DND-41 (cell line): ENCODE measurements around the gene SUPT6H.
A peak's percentile ranks its signal among the peaks of the same experiment; 100 is the strongest.

ENCODE experiments used
- ATAC-seq: fragments of 200-7000 bp; cut with Tn5 transposase; 3 replicates; pipeline ENCODE4 v1.9.1; 2021; ENCODE audit warnings: low read depth; ENCODE audit not compliant: insufficient read depth
- DNase-seq: peaks from one replicate; pipeline ENCODE4 v3.0.0-alpha.2; 2020
- H2AFZ ChIP-seq: 2 replicates; pipeline ENCODE4 v1.6.0; 2012; ENCODE audit warnings: low read depth, low read length
- H3K27ac ChIP-seq: 2 replicates; pipeline ENCODE4 v1.5.1; 2012; ENCODE audit warnings: low read length, inconsistent platforms
- H3K27me3 ChIP-seq: fragments of 200-600 bp; sonication (generic); 2 replicates; pipeline ENCODE4 v1.6.0; 2012; ENCODE audit warnings: low read length, mild to moderate bottlenecking, inconsistent platforms; ENCODE audit not compliant: insufficient read depth, poor library complexity
- H3K36me3 ChIP-seq: 2 replicates; pipeline ENCODE4 v1.5.1; 2012; ENCODE audit warnings: low read length, inconsistent platforms; ENCODE audit not compliant: insufficient read depth
- H3K4me1 ChIP-seq: 2 replicates; pipeline ENCODE4 v1.5.1; 2012; ENCODE audit warnings: mild to moderate bottlenecking, low read length; ENCODE audit not compliant: insufficient read depth
- H3K4me2 ChIP-seq: 2 replicates; pipeline ENCODE4 v1.6.0; 2012; ENCODE audit warnings: mild to moderate bottlenecking, moderate library complexity, low read length, inconsistent platforms; ENCODE audit not compliant: insufficient read depth
- H3K4me3 ChIP-seq, 2 experiments: fragments of 200-600 bp in 1 of 2; shearing (Covaris generic) in 1 of 2; 2 replicates each; pipeline ENCODE4 v1.5.1; 2012 to 2016; ENCODE audit warnings: inconsistent platforms in 2 of 2, low read length in 2 of 2, mild to moderate bottlenecking in 2 of 2, low read depth in 1 of 2, moderate library complexity in 1 of 2
- H3K79me2 ChIP-seq: 2 replicates; pipeline ENCODE4 v1.6.0; 2012; ENCODE audit warnings: low read length, inconsistent platforms; ENCODE audit not compliant: insufficient read depth
- H3K9ac ChIP-seq: 2 replicates; pipeline ENCODE4 v1.6.0; 2012; ENCODE audit warnings: low read depth, mild to moderate bottlenecking, inconsistent platforms, low read length, moderate library complexity
- H3K9me3 ChIP-seq: 2 replicates; pipeline ENCODE4 v1.5.1; 2012; ENCODE audit warnings: low read length, moderate library complexity, mild to moderate bottlenecking, inconsistent platforms; ENCODE audit not compliant: insufficient read depth, severe bottlenecking
- H4K20me1 ChIP-seq: 2 replicates; pipeline ENCODE4 v1.6.0; 2012; ENCODE audit warnings: low read length; ENCODE audit not compliant: insufficient read depth
- CTCF ChIP-seq: IDR thresholded peaks from 2 replicates; pipeline ENCODE4 v1.5.1; 2012; ENCODE audit warnings: borderline replicate concordance, low read length, moderate library complexity, mild to moderate bottlenecking; ENCODE audit not compliant: poor library complexity, severe bottlenecking; ENCODE audit errors: extremely low read depth
- EZH2 ChIP-seq: IDR thresholded peaks from 3 replicates; pipeline ENCODE4 v1.6.1; 2012; ENCODE audit warnings: borderline replicate concordance, low read depth, mild to moderate bottlenecking, moderate library complexity, low read length, inconsistent platforms; ENCODE audit not compliant: severe bottlenecking

SUPT6H gene

GRCh38 chr17:28741358-28742349 lies 79.6 kb downstream of the SUPT6H start:
- no peak overlapping the region for H3K4me2 ChIP-seq

GRCh38 chr17:28743243-28744103 lies 81.5 kb downstream of the SUPT6H start, which contains the start of gene TRAF4:
Gene TRAF4, plus strand, starts transcription at chr17:28744011. Its CDS starts 102 bp downstream, at chr17:28744113.
- Histone ChIP-seq H3K27ac (peak within 1 kb of the TSS; percentile 82), H4K20me1 (peaks cover 39% of the 10 kb centered on the region), H3K4me3 (peak within 1 kb of the TSS; percentile 71 to 82; a peak in 3 of 4 replicates), H3K79me2 (peaks cover 39% of the 10 kb centered on the region), H3K9me3 (no peaks in the 10 kb centered on the region), H3K27me3 (no peaks in the 10 kb centered on the region), H3K4me1 (peaks cover 32% of the 10 kb centered on the region), H2AFZ (peak within 1 kb of the TSS; percentile 88), H3K4me2 (peak within 1 kb of the TSS; percentile 93), H3K9ac (peak within 1 kb of the TSS; percentile 67), H3K36me3 (peaks cover 30% of the 10 kb centered on the region)
- ATAC-seq (peak; percentile 81), DNase-seq (peak; percentile 79)
- peak; percentile 35 for TF ChIP-seq CTCF
- no peak for TF ChIP-seq EZH2

More at GRCh38 chr17:28741358-28742349, 79.6 kb downstream of the SUPT6H start:
- no peaks in the 10 kb centered on the region for H3K27me3 ChIP-seq
- ATAC-seq, result no peak
- peaks cover 27% of the 10 kb centered on the region for H3K79me2 ChIP-seq
- H3K4me3 ChIP-seq, result no peak overlapping the region
- no peak overlapping the region for H2AFZ ChIP-seq
- H3K9me3 ChIP-seq, result no peaks in the 10 kb centered on the region
- DNase-seq, result no peak
- H3K4me1 ChIP-seq, result peaks cover 29% of the 10 kb centered on the region
- no peak overlapping the region for H3K9ac ChIP-seq
- no peak overlapping the region for H3K27ac ChIP-seq
- TF ChIP-seq CTCF (no peak), EZH2 (no peak)
- H4K20me1 ChIP-seq, result peaks cover 21% of the 10 kb centered on the region
- peaks cover 12% of the 10 kb centered on the region for H3K36me3 ChIP-seq

- Histone ChIP-seq H4K20me1 (peaks cover 47% of the 10 kb centered on the region), H3K9me3 (no peaks in the 10 kb centered on the region), H3K79me2 (peaks cover 39% of the 10 kb centered on the region), H3K36me3 (peaks cover 39% of the 10 kb centered on the region), H3K9ac (peak overlapping the region; percentile 67), H3K27me3 (no peaks in the 10 kb centered on the region), H2AFZ (peak overlapping the region; percentile 75), H3K4me2 (peak overlapping the region; percentile 93), H3K27ac (peak overlapping the region; percentile 82), H3K4me1 (peaks cover 32% of the 10 kb centered on the region), H3K4me3 (peak overlapping the region; percentile 71 to 82; a peak in 3 of 4 replicates)
- TF ChIP-seq EZH2 (no peak), CTCF (no peak)
- DNase-seq (peak; percentile 69), ATAC-seq (peak; percentile 15)
Measured at GRCh38 chr17:28744104-28744971, 82.3 kb downstream of the SUPT6H start.
